Heart right ventricle (tissue), 16 donors: ENCODE data around the gene IL12RB1. TPM values are rescaled to one million over a fixed set of nuclear protein-coding genes. Genes with fewer than 3 reads are reported as not detected.
A peak's percentile ranks its signal among the peaks of the same experiment; 100 is the strongest.

Experiments used
- ATAC-seq, 8 donors: fragments of 200-7000 bp; cut with Tn5 transposase; one replicate each; pipeline ENCODE4 v1.9.1; 2020; ENCODE audit warnings: mild to moderate bottlenecking in 8 of 8, moderate library complexity in 8 of 8, moderate number of reproducible peaks in 1 of 8
- DNase-seq, 2 donors: peaks; one replicate each; pipeline ENCODE4 v3.0.0-alpha.2; 2020
- H3K27ac ChIP-seq, 10 donors: fragments of 200-600 bp; sonication (generic) in 2 of 10; one replicate each; pipeline versions ENCODE4 v1.5.0 to v1.8.0; 2020 to 2022; ENCODE audit warnings: mild to moderate bottlenecking in 3 of 10
- H3K27me3 ChIP-seq, 7 donors: fragments of 200-600 bp; one replicate each; pipeline ENCODE4 v1.8.0; 2021 to 2022; ENCODE audit warnings: mild to moderate bottlenecking in 2 of 7
- H3K36me3 ChIP-seq, 9 donors: fragments of 200-600 bp; sonication (generic) in 1 of 9; one replicate each; pipeline versions ENCODE4 v1.5.0 to v1.8.0; 2020 to 2022; ENCODE audit warnings: mild to moderate bottlenecking in 2 of 9
- H3K4me1 ChIP-seq, 9 donors: fragments of 200-600 bp; sonication (generic) in 1 of 9; one replicate each; pipeline versions ENCODE4 v1.5.0 to v1.8.0; 2020 to 2022; ENCODE audit warnings: mild to moderate bottlenecking in 4 of 9
- H3K4me3 ChIP-seq, 10 donors: fragments of 200-600 bp; sonication (generic) in 2 of 10; one replicate each; pipeline versions ENCODE4 v1.5.0 to v1.8.0; 2020 to 2022; ENCODE audit warnings: mild to moderate bottlenecking in 7 of 10, moderate library complexity in 2 of 10
- H3K9me3 ChIP-seq, 11 donors: fragments of 200-600 bp in 10 of 11; sonication (generic) in 2 of 11; one replicate each; pipeline versions ENCODE4 v1.5.0 to v1.8.0; 2013 to 2022; ENCODE audit warnings: mild to moderate bottlenecking in 2 of 11, control low read depth in 1 of 11, moderate library complexity in 1 of 11
- WGBS, 2 donors: extraction: QIAGEN DNeasy Blood & Tissue Kit; methylation state at CpG; one replicate each; pipeline ENCODE4 v1.1.7; 2013; ENCODE audit warnings: inconsistent platforms in 1 of 2; 5-methylcytosine and 5-hydroxymethylcytosine counted together
- intact Hi-C, 10 donors: fragments of 100-400 bp; cut with DNase I; formaldehyde crosslinking; loops; one replicate each; pipeline versions ENCODE4 v1.11.1 to v1.14.2; 2022
- long read RNA-seq, 3 donors: library from polyadenylated mRNA; unstranded; transcript quantifications; one replicate each; pipeline ENCODE4 v2.0.0, GENCODE V29; 2020 to 2021
- polyA plus RNA-seq, 2 donors: library from polyadenylated mRNA; stranded (reverse); fragments of 200-250 nt; gene quantifications; one replicate each; pipeline ENCODE4 v1.2.3, GENCODE V29; 2013
- total RNA-seq, 10 donors: library from RNA; stranded (reverse); fragmentation: NEBNext Ultra II Directional in 3 of 10; extraction: Animal tissue kit (Norgen Biotek cat#: 25700) in 3 of 10; gene quantifications; one replicate each; pipeline versions ENCODE4 v1.2.1 to v1.2.4, GENCODE V29; 2021 to 2023
- TF ChIP-seq, protein P1 (sequence below), 9 donors: fragments of 200-600 bp; sonication (generic) in 2 of 9; IDR thresholded peaks; one replicate each; pipeline versions ENCODE4 v1.5.0 to v1.8.0; 2021 to 2022; ENCODE audit warnings: antibody characterized with exemption in 9 of 9, mild to moderate bottlenecking in 5 of 9, moderate library complexity in 1 of 9
- donor health status: Arrhythmogenic right ventricular cardiomyopathy.
- donor health status: ischemic (EF 13 %, LVEDD 7.1; RV severe dilation, severe dysfunction).
- donor health status: healthy with polysubstance abuse.
- donor health status: DM: no; HTN: yes; CAD: no.
- donor health status: DM: no; HTN: no; CAD: no.
- donor health status: ischemic (EF 25% LVEDD 6.9; RV normal size, moderate dysfunction).
- donor health status: ischemic (EF 25% LVEDD 5.7; RV mildly dilated, moderate dysfunction).
- donor health status: healthy.
- donor health status: DM: yes; HTN: yes; CAD: no.
- donor health status: Ischemic cardiomyopathy.
- donor health status: ischemic (EF 35%, LVEDD 5.7; RV mildly dilated, moderate dysfunction).
- donor health status: nonischemic (EF 11% LVEDD 7.7; RV severe dilation, severe dysfunction).
- donor health status: DM: yes; HTN: yes; CAD: no.
- donor health status: PGD.
- donor health status: ischemic (EF 29% LVEDD 5.4; RV normal size, mild dysfunction).
- donor health status: nonischemic (EF 23%, LVEDD 6.1; RV moderate dilation, normal function).

IL12RB1 gene
- 1 to 10 TPM in 2 of 10 donors, under 1 TPM in 8; 0.24 to 5.4 (median 0.45) TPM for total RNA-seq
- under 1 TPM; 0.36 to 0.51 TPM for polyA plus RNA-seq
- long read RNA-seq, donor 1 = 0 reads
- long read RNA-seq, donor 2, partial matches to known transcripts = 0 of 1 reads
- long read RNA-seq, donor 2, other reads (novel, unspliced or antisense) = 0 of 1 reads
- long read RNA-seq, donor 3, partial matches to known transcripts = 0 of 1 reads
- long read RNA-seq, donor 3, other reads (novel, unspliced or antisense) = 1 of 1 reads

DNA sequence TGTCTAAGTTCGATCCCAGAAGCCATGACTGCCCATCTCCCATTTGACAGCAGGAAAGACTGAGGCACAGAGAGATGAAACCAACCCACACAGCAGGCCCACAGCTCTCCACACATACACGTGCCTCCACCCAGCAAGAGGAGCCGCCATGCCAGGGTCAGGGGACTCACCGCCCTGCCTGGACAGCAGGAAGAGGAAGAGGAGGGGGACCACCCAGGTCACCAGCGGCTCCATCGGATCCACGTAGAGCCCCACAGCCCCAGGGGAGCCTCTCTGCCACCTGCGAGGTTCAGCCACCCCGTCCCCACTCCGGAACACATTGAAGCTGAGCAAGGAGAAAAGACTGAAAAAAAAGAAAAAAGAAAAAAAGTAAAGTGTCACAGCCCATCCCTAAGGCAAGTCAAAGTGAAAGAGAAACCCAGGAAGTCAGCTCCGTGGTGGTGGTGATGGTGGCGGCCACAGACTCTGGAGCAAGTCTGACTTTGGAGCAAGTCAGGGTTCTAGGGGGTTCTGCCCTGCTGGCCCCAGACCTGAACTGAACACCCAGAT lies at the start of gene IL12RB1:
TSS of gene IL12RB1 (minus strand) at position 345 of the 549 bp plus-strand sequence. CDS start at position 234, 111 bp downstream.
- no peak for DNase-seq
- H3K4me1 ChIP-seq = peaks cover 0 to 53% (median 0%) of the 10 kb centered on the region in 9 donors
- peak within 1 kb of the TSS in 6 of 10 donors; percentile 19 to 57 (median 33) for H3K4me3 ChIP-seq
- H3K27ac ChIP-seq = peak within 1 kb of the TSS in 4 of 10 donors; percentile 10 to 92 (median 26)
- no peaks in the 10 kb centered on the region for H3K9me3 ChIP-seq
- peaks cover 0 to 20% (median 4%) of the 10 kb centered on the region in 7 donors for H3K27me3 ChIP-seq
- 36 to 55% methylated on average over 12 of the region's 12 CpGs for WGBS, 2 donors
- TF ChIP-seq, protein P1, sequence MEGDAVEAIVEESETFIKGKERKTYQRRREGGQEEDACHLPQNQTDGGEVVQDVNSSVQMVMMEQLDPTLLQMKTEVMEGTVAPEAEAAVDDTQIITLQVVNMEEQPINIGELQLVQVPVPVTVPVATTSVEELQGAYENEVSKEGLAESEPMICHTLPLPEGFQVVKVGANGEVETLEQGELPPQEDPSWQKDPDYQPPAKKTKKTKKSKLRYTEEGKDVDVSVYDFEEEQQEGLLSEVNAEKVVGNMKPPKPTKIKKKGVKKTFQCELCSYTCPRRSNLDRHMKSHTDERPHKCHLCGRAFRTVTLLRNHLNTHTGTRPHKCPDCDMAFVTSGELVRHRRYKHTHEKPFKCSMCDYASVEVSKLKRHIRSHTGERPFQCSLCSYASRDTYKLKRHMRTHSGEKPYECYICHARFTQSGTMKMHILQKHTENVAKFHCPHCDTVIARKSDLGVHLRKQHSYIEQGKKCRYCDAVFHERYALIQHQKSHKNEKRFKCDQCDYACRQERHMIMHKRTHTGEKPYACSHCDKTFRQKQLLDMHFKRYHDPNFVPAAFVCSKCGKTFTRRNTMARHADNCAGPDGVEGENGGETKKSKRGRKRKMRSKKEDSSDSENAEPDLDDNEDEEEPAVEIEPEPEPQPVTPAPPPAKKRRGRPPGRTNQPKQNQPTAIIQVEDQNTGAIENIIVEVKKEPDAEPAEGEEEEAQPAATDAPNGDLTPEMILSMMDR (IDR thresholded peaks at IDR 0.05) = no peak
- peak in 5 of 8 donors; percentile 19 to 40 (median 33) for ATAC-seq
- intact Hi-C loops = no loop called here
- H3K36me3 ChIP-seq = no peaks in the 10 kb centered on the region

DNA sequence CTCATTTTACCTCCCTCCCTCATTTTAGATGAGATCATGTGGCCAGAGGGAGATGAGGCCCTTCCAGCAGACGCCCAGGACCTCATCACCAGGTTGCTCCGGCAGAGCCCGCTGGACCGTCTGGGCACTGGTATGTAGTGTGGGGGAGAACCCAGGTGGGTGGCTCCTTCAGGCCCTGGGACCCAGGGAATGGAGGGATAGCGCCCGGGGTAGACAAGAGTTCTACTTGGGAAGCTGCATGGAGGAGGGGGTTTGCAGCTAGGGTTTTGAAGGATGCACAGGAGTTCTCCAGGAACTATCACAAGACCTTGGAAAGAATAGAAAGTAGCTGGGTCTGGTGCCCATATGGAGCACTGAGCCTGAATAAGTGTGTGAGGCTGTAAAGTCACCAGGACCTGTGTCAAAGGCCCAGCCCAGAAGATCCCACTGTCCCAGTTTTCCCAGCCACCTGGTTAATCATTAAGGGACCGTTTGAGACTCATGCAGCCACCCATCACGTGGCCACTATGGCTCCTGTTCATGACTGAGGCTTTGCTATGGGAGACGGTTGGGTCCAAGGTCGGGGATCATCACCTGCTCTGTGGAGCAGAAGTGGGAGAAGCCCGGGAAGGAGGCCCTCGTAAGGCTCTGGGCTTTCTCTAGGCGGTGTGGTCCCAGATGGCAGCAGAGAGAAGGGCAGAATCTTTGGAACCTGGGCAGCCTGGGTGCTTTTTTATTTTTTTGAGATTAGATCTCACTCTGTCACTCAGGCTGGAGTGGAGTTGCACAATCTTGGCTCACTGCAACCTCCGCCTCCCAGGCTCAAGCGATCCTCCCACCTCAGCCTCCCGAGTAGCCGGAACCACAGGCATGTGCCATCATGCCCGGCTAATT lies 49.2 kb upstream of the IL12RB1 start:
- WGBS, 2 donors = 96 to 97% methylated on average over 18 of the region's 18 CpGs
- DNase-seq (no peak), ATAC-seq (no peak)
- H3K27me3 ChIP-seq = no peaks in the 10 kb centered on the region
- H3K9me3 ChIP-seq = no peaks in the 10 kb centered on the region
- no peak overlapping the region for H3K4me3 ChIP-seq
- intact Hi-C loops = no loop called here
- TF ChIP-seq, protein P1 (IDR thresholded peaks at IDR 0.05) = no peak
- peaks cover 0 to 4% (median 0%) of the 10 kb centered on the region in 9 donors for H3K4me1 ChIP-seq
- no peak overlapping the region for H3K27ac ChIP-seq
- peaks cover 0 to 92% (median 9%) of the 10 kb centered on the region in 9 donors for H3K36me3 ChIP-seq

DNA sequence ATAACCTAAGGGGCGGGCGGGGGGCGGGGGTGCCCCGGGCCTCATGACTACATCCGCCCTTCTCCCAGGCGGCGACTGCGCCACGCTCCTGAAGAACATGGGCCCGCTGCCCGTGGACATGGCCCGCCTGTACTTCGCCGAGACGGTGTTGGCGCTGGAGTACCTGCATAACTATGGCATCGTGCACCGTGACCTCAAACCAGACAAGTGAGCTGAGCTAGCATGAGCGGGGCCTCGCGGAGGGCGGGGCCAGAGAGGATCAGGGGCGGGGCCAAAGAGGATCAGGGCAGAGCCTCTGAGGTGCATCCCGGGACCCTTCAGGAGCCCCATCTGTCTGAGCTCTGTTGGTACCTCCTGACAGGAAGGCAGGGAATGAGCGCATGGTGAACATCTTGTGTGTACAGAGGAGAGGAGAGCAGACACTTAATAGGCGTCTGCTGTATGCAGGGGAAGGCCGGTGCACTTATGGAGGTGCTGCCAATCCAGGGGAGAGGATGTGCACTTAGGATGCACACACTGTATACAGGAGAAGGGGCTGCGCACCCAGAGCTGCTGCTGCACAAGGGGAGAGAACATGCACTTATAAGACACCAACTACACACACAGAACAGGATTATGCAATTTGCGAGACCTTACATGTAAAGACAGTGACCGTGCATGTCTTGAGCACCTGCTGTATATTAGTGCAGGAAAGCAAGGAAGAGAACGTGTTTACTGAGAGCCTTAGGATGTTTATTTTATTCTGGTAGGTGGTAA lies 45.3 kb upstream of the IL12RB1 start:
- WGBS, 2 donors = 83 to 84% methylated on average over 31 of the region's 31 CpGs
- intact Hi-C loops = no loop called here
- Histone ChIP-seq H3K27ac (no peak overlapping the region), H3K36me3 (peaks cover 0 to 100% (median 10%) of the 10 kb centered on the region in 9 donors), H3K4me3 (no peak overlapping the region), H3K4me1 (peaks cover 0 to 7% (median 0%) of the 10 kb centered on the region in 9 donors), H3K27me3 (no peaks in the 10 kb centered on the region), H3K9me3 (no peaks in the 10 kb centered on the region)
- ATAC-seq (no peak), DNase-seq (no peak)
- TF ChIP-seq, protein P1 (IDR thresholded peaks at IDR 0.05) = no peak
